ENCODE results near the gene CADM2. TPM values are rescaled to one million over a fixed set of nuclear protein-coding genes. Genes with fewer than 3 reads are reported as not detected.

The CADM2 gene
- total RNA-seq, 1 donor from 2014 or later = 3.3 TPM

- Mint-ChIP-seq H3K9me3 (peaks cover 6% of the 10 kb centered on the region), H3K27me3 (ENCODE audit: low read depth) (no peaks in the 10 kb centered on the region), H3K36me3 (no peaks in the 10 kb centered on the region), H3K4me1 (peaks cover 5% of the 10 kb centered on the region), H3K4me3 (no peak overlapping the region), H3K27ac (no peak overlapping the region)
- DNase-seq (ENCODE audit: low spot score in 2 of 2, unreplicated experiment in 2 of 2) = no peak
- TF ChIP-seq CTCF (IDR thresholded peaks at IDR 0.05; ENCODE audit: unreplicated experiment) = no peak
Observed at GRCh38 chr3:85516146-85516545, 557.4 kb downstream of the CADM2 start.

- Mint-ChIP-seq H3K9me3 (no peaks in the 10 kb centered on the region), H3K4me3 (no peak overlapping the region), H3K27me3 (ENCODE audit: low read depth) (peaks cover 1% of the 10 kb centered on the region), H3K4me1 (no peaks in the 10 kb centered on the region), H3K27ac (no peak overlapping the region), H3K36me3 (no peaks in the 10 kb centered on the region)
- TF ChIP-seq CTCF (IDR thresholded peaks at IDR 0.05; ENCODE audit: unreplicated experiment) = no peak
- no peak for DNase-seq (ENCODE audit: low spot score in 2 of 2, unreplicated experiment in 2 of 2)
Observed at GRCh38 chr3:85524104-85524503, 565.3 kb downstream of the CADM2 start.

- no peak overlapping the region for H3K27ac Mint-ChIP-seq
- H3K4me1 Mint-ChIP-seq = no peaks in the 10 kb centered on the region
- no peak for DNase-seq (ENCODE audit: low spot score in 2 of 2, unreplicated experiment in 2 of 2)
- no peaks in the 10 kb centered on the region for H3K36me3 Mint-ChIP-seq
- no peak for TF ChIP-seq CTCF (IDR thresholded peaks at IDR 0.05; ENCODE audit: unreplicated experiment)
- H3K27me3 Mint-ChIP-seq (ENCODE audit: low read depth) = peaks cover 1% of the 10 kb centered on the region
- no peak overlapping the region for H3K4me3 Mint-ChIP-seq
- H3K9me3 Mint-ChIP-seq = no peaks in the 10 kb centered on the region
Observed at GRCh38 chr3:85525264-85525663, 566.5 kb downstream of the CADM2 start.

- Mint-ChIP-seq H3K4me1 (no peaks in the 10 kb centered on the region), H3K4me3 (no peak overlapping the region), H3K9me3 (peaks cover 6% of the 10 kb centered on the region), H3K36me3 (no peaks in the 10 kb centered on the region), H3K27me3 (ENCODE audit: low read depth) (no peaks in the 10 kb centered on the region), H3K27ac (no peak overlapping the region)
- no peak for TF ChIP-seq CTCF (IDR thresholded peaks at IDR 0.05; ENCODE audit: unreplicated experiment)
- DNase-seq (ENCODE audit: low spot score in 2 of 2, unreplicated experiment in 2 of 2) = no peak
Observed at GRCh38 chr3:85533586-85533985, 574.8 kb downstream of the CADM2 start.

GRCh38 chr3:85535517-85535916 is 576.7 kb downstream of the CADM2 start:
- Mint-ChIP-seq H3K4me1 (no peaks in the 10 kb centered on the region), H3K4me3 (no peak overlapping the region), H3K36me3 (no peaks in the 10 kb centered on the region), H3K9me3 (peaks cover 8% of the 10 kb centered on the region), H3K27ac (no peak overlapping the region), H3K27me3 (ENCODE audit: low read depth) (no peaks in the 10 kb centered on the region)
- no peak for TF ChIP-seq CTCF (IDR thresholded peaks at IDR 0.05; ENCODE audit: unreplicated experiment)
- DNase-seq (ENCODE audit: low spot score in 2 of 2, unreplicated experiment in 2 of 2) = no peak

- no peak overlapping the region for H3K27ac Mint-ChIP-seq
Observed at GRCh38 chr3:85539232-85539631, 580.4 kb downstream of the CADM2 start.

More at GRCh38 chr3:85539232-85539631, 580.4 kb downstream of the CADM2 start:
- Mint-ChIP-seq H3K36me3 (no peaks in the 10 kb centered on the region), H3K27me3 (ENCODE audit: low read depth) (no peaks in the 10 kb centered on the region), H3K9me3 (peaks cover 4% of the 10 kb centered on the region), H3K4me1 (no peaks in the 10 kb centered on the region), H3K4me3 (no peak overlapping the region)
- no peak for DNase-seq (ENCODE audit: low spot score in 2 of 2, unreplicated experiment in 2 of 2)
- TF ChIP-seq CTCF (IDR thresholded peaks at IDR 0.05; ENCODE audit: unreplicated experiment) = no peak
